HEK293 (cell line): ENCODE results near the gene IRF6.
A peak's percentile ranks its signal among the peaks of the same experiment; 100 is the strongest.

ENCODE experiments used
- CTCF ChIA-PET: fragments of 350-600 bp; formaldehyde crosslinking; extraction: SDS; loops from one replicate; lab custom pipeline; 2021; ENCODE audit warnings: antibody characterized with exemption; lab: Yijun Ruan, JAX
- POLR2A ChIA-PET: fragments of 300-600 bp; formaldehyde crosslinking; extraction: SDS; loops from one replicate; lab custom pipeline; 2020; ENCODE audit warnings: antibody characterized with exemption, inconsistent platforms; lab: Yijun Ruan, JAX
- H3K27ac ChIP-seq: fragments of 200-500 bp; sonication (Bioruptor generic); 2 replicates; pipeline ENCODE4 v1.5.1; 2014; ENCODE audit warnings: low read depth, low read length, control low read depth, inconsistent platforms; ENCODE audit errors: extremely low read depth
- H3K36me3 ChIP-seq, 2 experiments: fragments of 200-500 bp in 1 of 2; sonication (Bioruptor generic) in 1 of 2; 1 replicate in 1 of 2; 2 replicates in 1 of 2; pipeline ENCODE4 v1.5.1; 2014 to 2017; ENCODE audit warnings: inconsistent platforms in 2 of 2, low read length in 2 of 2; ENCODE audit not compliant: control insufficient read depth in 2 of 2, insufficient read depth in 1 of 2
- H3K4me1 ChIP-seq: fragments of 200-500 bp; sonication (Bioruptor generic); 2 replicates; pipeline ENCODE4 v1.5.1; 2014; ENCODE audit warnings: mild to moderate bottlenecking, low read length, inconsistent platforms; ENCODE audit not compliant: control insufficient read depth, insufficient read depth
- H3K4me3 ChIP-seq: 2 replicates; pipeline ENCODE4 v1.5.1; 2011; ENCODE audit warnings: low read depth, mild to moderate bottlenecking, control low read depth, low read length, moderate library complexity
- H3K9me3 ChIP-seq: fragments of 200-500 bp; sonication (Bioruptor generic); 2 replicates; pipeline ENCODE4 v1.5.1; 2014; ENCODE audit warnings: low read depth, low read length, inconsistent platforms; ENCODE audit not compliant: control insufficient read depth, insufficient read depth
- INSM2 ChIP-seq: fragments of 450-650 bp; formaldehyde crosslinking; IDR thresholded peaks from 2 replicates; pipeline ENCODE4 v1.5.1; 2016; ENCODE audit warnings: missing biosample characterization, missing genetic modification characterization
- PRDM10 ChIP-seq: fragments of 450-650 bp; formaldehyde crosslinking; IDR thresholded peaks from 2 replicates; pipeline ENCODE4 v1.5.1; 2016; ENCODE audit warnings: missing biosample characterization, missing genetic modification characterization
- WT1 ChIP-seq: fragments of 450-650 bp; formaldehyde crosslinking; IDR thresholded peaks from 2 replicates; pipeline ENCODE4 v1.5.1; 2016; ENCODE audit warnings: missing biosample characterization, missing genetic modification characterization
- ZFHX2 ChIP-seq: fragments of 450-650 bp; formaldehyde crosslinking; conservative IDR thresholded peaks from 2 replicates; pipeline ENCODE4 v1.5.1; 2016; ENCODE audit warnings: missing biosample characterization, missing genetic modification characterization
- ZNF10 ChIP-seq: fragments of 450-650 bp; formaldehyde crosslinking; IDR thresholded peaks from 2 replicates; pipeline ENCODE4 v1.5.1; 2017; ENCODE audit warnings: missing biosample characterization, missing genetic modification characterization
- ZNF157 ChIP-seq: fragments of 450-650 bp; formaldehyde crosslinking; IDR thresholded peaks from 2 replicates; pipeline ENCODE4 v1.5.1; 2016; ENCODE audit warnings: missing biosample characterization, missing genetic modification characterization
- ZNF169 ChIP-seq: fragments of 450-650 bp; formaldehyde crosslinking; IDR thresholded peaks from 2 replicates; pipeline ENCODE4 v1.5.1; 2016; ENCODE audit warnings: missing biosample characterization, missing genetic modification characterization
- ZNF223 ChIP-seq: fragments of 450-650 bp; formaldehyde crosslinking; IDR thresholded peaks from 2 replicates; pipeline ENCODE4 v1.5.1; 2016; ENCODE audit warnings: missing biosample characterization, missing genetic modification characterization
- ZNF24 ChIP-seq: fragments of 450-650 bp; formaldehyde crosslinking; IDR thresholded peaks from 2 replicates; pipeline ENCODE4 v1.5.1; 2016; ENCODE audit warnings: missing biosample characterization, missing genetic modification characterization
- ZNF449 ChIP-seq: fragments of 450-650 bp; formaldehyde crosslinking; IDR thresholded peaks from 2 replicates; pipeline ENCODE4 v1.5.1; 2017; ENCODE audit warnings: missing biosample characterization, mild to moderate bottlenecking, missing genetic modification characterization, moderate library complexity
- ZNF544 ChIP-seq: fragments of 450-650 bp; formaldehyde crosslinking; IDR thresholded peaks from 2 replicates; pipeline ENCODE4 v1.5.0; 2017; ENCODE audit warnings: missing biosample characterization, missing genetic modification characterization
- ZNF561 ChIP-seq: fragments of 450-650 bp; IDR thresholded peaks from 2 replicates; pipeline ENCODE4 v1.5.1; 2018; ENCODE audit warnings: missing biosample characterization, missing genetic modification characterization, borderline replicate concordance
- ZNF571 ChIP-seq: fragments of 450-650 bp; formaldehyde crosslinking; IDR thresholded peaks from 2 replicates; pipeline ENCODE4 v1.5.0; 2017; ENCODE audit warnings: missing biosample characterization, missing genetic modification characterization
- ZNF623 ChIP-seq: fragments of 450-650 bp; formaldehyde crosslinking; IDR thresholded peaks from 2 replicates; pipeline ENCODE4 v1.5.1; 2016; ENCODE audit warnings: missing biosample characterization, missing genetic modification characterization
- ZNF776 ChIP-seq: fragments of 450-650 bp; formaldehyde crosslinking; IDR thresholded peaks from 2 replicates; pipeline ENCODE4 v1.5.0; 2017; ENCODE audit warnings: missing biosample characterization, missing genetic modification characterization, borderline replicate concordance
- ZNF792 ChIP-seq: fragments of 450-650 bp; formaldehyde crosslinking; IDR thresholded peaks from 2 replicates; pipeline ENCODE4 v1.5.1; 2016; ENCODE audit warnings: missing biosample characterization, missing genetic modification characterization
- ZSCAN5A ChIP-seq: fragments of 450-650 bp; formaldehyde crosslinking; IDR thresholded peaks from 2 replicates; pipeline ENCODE4 v1.5.1; 2016; ENCODE audit warnings: missing biosample characterization, missing genetic modification characterization
- TF ChIP-seq, protein P1 (sequence below): fragments of 450-650 bp; formaldehyde crosslinking; IDR thresholded peaks from 2 replicates; pipeline ENCODE4 v1.5.1; 2016; ENCODE audit warnings: missing biosample characterization, missing genetic modification characterization
- TF ChIP-seq, protein P2 (sequence below): fragments of 450-650 bp; formaldehyde crosslinking; IDR thresholded peaks from 2 replicates; pipeline ENCODE4 v1.5.1; 2016; ENCODE audit warnings: missing biosample characterization, missing genetic modification characterization, low read depth
- TF ChIP-seq, protein P3 (sequence below): fragments of 450-650 bp; formaldehyde crosslinking; conservative IDR thresholded peaks from 2 replicates; pipeline ENCODE4 v1.5.1; 2016; ENCODE audit warnings: low read depth, missing biosample characterization, missing genetic modification characterization

The IRF6 gene

GRCh38 chr1:209783386-209783785 is 22.6 kb downstream of the IRF6 start:
- Histone ChIP-seq H3K4me3 (no peak overlapping the region), H3K36me3 (peaks cover 0 to 24% of the 10 kb centered on the region in 2 experiments; a peak in 1 of 3 replicates), H3K4me1 (no peaks in the 10 kb centered on the region), H3K9me3 (no peaks in the 10 kb centered on the region), H3K27ac (no peak overlapping the region)
- ChIA-PET CTCF (interaction anchor here (0.8 to 2.6 kb wide), 5 partner anchors 9 to 50 kb away, joined by 3 to 16 read pairs (median 5); no protein-coding TSS in a partner anchor), POLR2A (interaction anchor here (1.5 to 1.8 kb wide), 6 partner anchors 8 to 211 kb away, joined by 3 to 14 read pairs (median 10); partner anchors contain the start of gene IRF6)
- TF ChIP-seq, protein P1, sequence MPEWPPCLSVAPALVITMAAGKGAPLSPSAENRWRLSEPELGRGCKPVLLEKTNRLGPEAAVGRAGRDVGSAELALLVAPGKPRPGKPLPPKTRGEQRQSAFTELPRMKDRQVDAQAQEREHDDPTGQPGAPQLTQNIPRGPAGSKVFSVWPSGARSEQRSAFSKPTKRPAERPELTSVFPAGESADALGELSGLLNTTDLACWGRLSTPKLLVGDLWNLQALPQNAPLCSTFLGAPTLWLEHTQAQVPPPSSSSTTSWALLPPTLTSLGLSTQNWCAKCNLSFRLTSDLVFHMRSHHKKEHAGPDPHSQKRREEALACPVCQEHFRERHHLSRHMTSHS = no peak
- TF ChIP-seq ZSCAN5A (tag by site-specific recombination) = no peak
- TF ChIP-seq ZNF24 (tag by site-specific recombination) = no peak
- no peak for TF ChIP-seq ZNF561 (tag by site-specific recombination)
- no peak for TF ChIP-seq ZNF792 (tag by site-specific recombination)
- no peak for TF ChIP-seq ZNF623
- no peak for TF ChIP-seq ZNF544 (tag by site-specific recombination)
- TF ChIP-seq INSM2 (tag by site-specific recombination) = no peak
- no peak for TF ChIP-seq ZFHX2 (tag by site-specific recombination)
- TF ChIP-seq ZNF571 = no peak
- no peak for TF ChIP-seq ZNF776 (tag by site-specific recombination)
- no peak for TF ChIP-seq ZNF169 (tag by site-specific recombination)
- no peak for TF ChIP-seq ZNF10 (tag by site-specific recombination)
- TF ChIP-seq WT1 = no peak
- no peak for TF ChIP-seq ZNF449
- TF ChIP-seq ZNF223 (tag by site-specific recombination) = no peak
- no peak for TF ChIP-seq ZNF157 (tag by site-specific recombination)
- TF ChIP-seq, protein P2, sequence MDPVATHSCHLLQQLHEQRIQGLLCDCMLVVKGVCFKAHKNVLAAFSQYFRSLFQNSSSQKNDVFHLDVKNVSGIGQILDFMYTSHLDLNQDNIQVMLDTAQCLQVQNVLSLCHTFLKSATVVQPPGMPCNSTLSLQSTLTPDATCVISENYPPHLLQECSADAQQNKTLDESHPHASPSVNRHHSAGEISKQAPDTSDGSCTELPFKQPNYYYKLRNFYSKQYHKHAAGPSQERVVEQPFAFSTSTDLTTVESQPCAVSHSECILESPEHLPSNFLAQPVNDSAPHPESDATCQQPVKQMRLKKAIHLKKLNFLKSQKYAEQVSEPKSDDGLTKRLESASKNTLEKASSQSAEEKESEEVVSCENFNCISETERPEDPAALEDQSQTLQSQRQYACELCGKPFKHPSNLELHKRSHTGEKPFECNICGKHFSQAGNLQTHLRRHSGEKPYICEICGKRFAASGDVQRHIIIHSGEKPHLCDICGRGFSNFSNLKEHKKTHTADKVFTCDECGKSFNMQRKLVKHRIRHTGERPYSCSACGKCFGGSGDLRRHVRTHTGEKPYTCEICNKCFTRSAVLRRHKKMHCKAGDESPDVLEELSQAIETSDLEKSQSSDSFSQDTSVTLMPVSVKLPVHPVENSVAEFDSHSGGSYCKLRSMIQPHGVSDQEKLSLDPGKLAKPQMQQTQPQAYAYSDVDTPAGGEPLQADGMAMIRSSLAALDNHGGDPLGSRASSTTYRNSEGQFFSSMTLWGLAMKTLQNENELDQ = no peak

DNA sequence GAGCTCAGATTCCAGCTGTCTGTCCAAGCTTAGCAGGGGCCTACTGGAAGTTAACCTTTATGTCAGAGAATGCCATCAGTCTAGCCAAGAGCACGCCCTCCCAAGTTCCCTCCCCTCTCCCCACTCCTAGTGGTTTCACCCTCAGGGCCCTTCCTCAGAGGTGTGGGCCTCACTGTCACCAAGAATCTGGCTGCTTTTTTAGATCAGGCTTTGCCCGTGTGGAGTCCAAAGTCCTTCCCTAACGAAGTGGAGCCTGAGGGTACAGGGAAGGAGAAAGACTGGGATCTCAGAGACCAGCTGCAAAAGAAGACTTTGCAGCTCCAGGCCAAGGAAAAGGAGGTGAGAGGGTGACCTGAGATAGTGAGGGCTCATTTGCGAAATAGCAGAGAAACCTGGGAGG is 25.7 kb downstream of the IRF6 start:
- TF ChIP-seq PRDM10 (tag by site-specific recombination) = peak; percentile 31; the same call in 1 of the 2 replicates
- TF ChIP-seq, protein P3, sequence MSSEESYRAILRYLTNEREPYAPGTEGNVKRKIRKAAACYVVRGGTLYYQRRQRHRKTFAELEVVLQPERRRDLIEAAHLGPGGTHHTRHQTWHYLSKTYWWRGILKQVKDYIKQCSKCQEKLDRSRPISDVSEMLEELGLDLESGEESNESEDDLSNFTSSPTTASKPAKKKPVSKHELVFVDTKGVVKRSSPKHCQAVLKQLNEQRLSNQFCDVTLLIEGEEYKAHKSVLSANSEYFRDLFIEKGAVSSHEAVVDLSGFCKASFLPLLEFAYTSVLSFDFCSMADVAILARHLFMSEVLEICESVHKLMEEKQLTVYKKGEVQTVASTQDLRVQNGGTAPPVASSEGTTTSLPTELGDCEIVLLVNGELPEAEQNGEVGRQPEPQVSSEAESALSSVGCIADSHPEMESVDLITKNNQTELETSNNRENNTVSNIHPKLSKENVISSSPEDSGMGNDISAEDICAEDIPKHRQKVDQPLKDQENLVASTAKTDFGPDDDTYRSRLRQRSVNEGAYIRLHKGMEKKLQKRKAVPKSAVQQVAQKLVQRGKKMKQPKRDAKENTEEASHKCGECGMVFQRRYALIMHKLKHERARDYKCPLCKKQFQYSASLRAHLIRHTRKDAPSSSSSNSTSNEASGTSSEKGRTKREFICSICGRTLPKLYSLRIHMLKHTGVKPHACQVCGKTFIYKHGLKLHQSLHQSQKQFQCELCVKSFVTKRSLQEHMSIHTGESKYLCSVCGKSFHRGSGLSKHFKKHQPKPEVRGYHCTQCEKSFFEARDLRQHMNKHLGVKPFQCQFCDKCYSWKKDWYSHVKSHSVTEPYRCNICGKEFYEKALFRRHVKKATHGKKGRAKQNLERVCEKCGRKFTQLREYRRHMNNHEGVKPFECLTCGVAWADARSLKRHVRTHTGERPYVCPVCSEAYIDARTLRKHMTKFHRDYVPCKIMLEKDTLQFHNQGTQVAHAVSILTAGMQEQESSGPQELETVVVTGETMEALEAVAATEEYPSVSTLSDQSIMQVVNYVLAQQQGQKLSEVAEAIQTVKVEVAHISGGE = no peak
- no peak overlapping the region for H3K27ac ChIP-seq
- H3K36me3 ChIP-seq = peaks cover 0 to 24% of the 10 kb centered on the region in 2 experiments; a peak in 1 of 3 replicates
- CTCF ChIA-PET = interaction anchor here (0.6 to 2.8 kb wide), 2 partner anchors 41 to 43 kb away, joined by 3 to 8 read pairs; no protein-coding TSS in a partner anchor
- POLR2A ChIA-PET = no interaction called here
- no peaks in the 10 kb centered on the region for H3K9me3 ChIP-seq
- no peak overlapping the region for H3K4me3 ChIP-seq
- no peaks in the 10 kb centered on the region for H3K4me1 ChIP-seq
